GM13977 (cell line): ENCODE measurements around the gene SETBP1.

Experiments
- DNase-seq: peaks from one replicate; pipeline ENCODE4 v3.0.0; 2012; ENCODE audit warnings: low spot score
- in situ Hi-C: fragments of 300-500 bp; cut with MboI; formaldehyde crosslinking; loops from one replicate; pipeline ENCODE4 v1.12.0; 2022; ENCODE audit warnings: low sequenced_read_pairs, low pct_unique_long_range_greater_than_20kb, mixed read lengths, inconsistent platforms; ENCODE audit not compliant: unreplicated experiment
- TF ChIP-seq, protein P1 (sequence below): IDR thresholded peaks from 2 replicates; pipeline ENCODE4 v1.5.1; 2012; ENCODE audit warnings: mild to moderate bottlenecking, control low read depth; ENCODE audit not compliant: insufficient read depth; ENCODE audit errors: extremely low read depth, missing control alignments

The SETBP1 gene

DNA sequence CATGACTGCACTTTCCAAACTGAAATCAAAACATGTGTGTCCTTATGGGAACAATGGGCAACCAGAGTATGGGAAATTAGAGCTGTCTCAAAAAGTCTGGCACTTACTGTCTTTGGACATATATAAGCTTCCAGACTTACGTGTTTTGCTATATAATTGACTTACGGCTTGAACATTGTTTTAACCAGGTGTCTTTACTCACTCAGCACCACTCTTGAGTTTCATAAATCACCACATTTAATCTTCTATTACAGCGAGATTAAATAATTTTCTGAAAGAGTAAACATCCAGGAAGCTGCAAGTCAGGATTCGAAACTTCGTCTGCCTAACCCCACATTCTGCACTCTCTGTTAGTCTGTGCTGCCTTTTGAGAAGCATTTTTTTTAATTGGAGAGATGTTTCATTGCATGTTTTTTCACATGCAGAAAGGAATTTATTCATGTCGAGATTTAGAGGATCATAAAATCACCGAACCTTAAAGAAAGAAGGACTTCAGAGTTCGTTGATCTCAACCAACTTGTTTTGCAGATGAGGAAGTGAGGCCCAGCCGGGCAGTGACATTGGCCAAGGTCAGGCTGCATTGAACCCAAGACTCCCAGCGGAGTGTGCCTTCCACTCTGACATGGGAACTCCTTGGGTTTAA is 137.3 kb downstream of the SETBP1 start:
- in situ Hi-C loops, result no loop called here
- no peak for DNase-seq
- TF ChIP-seq, protein P1, sequence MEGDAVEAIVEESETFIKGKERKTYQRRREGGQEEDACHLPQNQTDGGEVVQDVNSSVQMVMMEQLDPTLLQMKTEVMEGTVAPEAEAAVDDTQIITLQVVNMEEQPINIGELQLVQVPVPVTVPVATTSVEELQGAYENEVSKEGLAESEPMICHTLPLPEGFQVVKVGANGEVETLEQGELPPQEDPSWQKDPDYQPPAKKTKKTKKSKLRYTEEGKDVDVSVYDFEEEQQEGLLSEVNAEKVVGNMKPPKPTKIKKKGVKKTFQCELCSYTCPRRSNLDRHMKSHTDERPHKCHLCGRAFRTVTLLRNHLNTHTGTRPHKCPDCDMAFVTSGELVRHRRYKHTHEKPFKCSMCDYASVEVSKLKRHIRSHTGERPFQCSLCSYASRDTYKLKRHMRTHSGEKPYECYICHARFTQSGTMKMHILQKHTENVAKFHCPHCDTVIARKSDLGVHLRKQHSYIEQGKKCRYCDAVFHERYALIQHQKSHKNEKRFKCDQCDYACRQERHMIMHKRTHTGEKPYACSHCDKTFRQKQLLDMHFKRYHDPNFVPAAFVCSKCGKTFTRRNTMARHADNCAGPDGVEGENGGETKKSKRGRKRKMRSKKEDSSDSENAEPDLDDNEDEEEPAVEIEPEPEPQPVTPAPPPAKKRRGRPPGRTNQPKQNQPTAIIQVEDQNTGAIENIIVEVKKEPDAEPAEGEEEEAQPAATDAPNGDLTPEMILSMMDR, result no peak

- TF ChIP-seq, protein P1, result no peak
- in situ Hi-C loops, result no loop called here
- DNase-seq, result no peak
Measured at GRCh38 chr18:44818668-44819403, 138.1 kb downstream of the SETBP1 start.

GRCh38 chr18:44819944-44820510 is 139.3 kb downstream of the SETBP1 start:
- in situ Hi-C loops, result no loop called here
- TF ChIP-seq, protein P1, result no peak
- DNase-seq, result no peak

- TF ChIP-seq, protein P1, result no peak
- DNase-seq, result no peak
- in situ Hi-C loops, result no loop called here
Measured at GRCh38 chr18:44821924-44822323, 141.2 kb downstream of the SETBP1 start.

GRCh38 chr18:44823286-44823685 is 142.6 kb downstream of the SETBP1 start:
- in situ Hi-C loops, result no loop called here
- TF ChIP-seq, protein P1, result no peak
- no peak for DNase-seq

- no peak for DNase-seq
- TF ChIP-seq, protein P1, result no peak
- in situ Hi-C loops, result no loop called here
Measured at GRCh38 chr18:44823782-44824181, 143.1 kb downstream of the SETBP1 start.
